ENCODE results near the gene KREMEN1. TPM values are rescaled to one million over a fixed set of nuclear protein-coding genes. Genes with fewer than 3 reads are reported as not detected.

Gene KREMEN1
- total and polyA plus RNA-seq, 4 donors = 1.2 to 22.6 (median 3.8) TPM

- TF ChIP-seq JUND (IDR thresholded peaks at IDR 0.05) (no peak), MAX (IDR thresholded peaks at IDR 0.05) (no peak), SP1 (IDR thresholded peaks at IDR 0.05) (no peak), FOXA2 (IDR thresholded peaks at IDR 0.05) (no peak), HNF4G (IDR thresholded peaks at IDR 0.05) (no peak), GABPA (IDR thresholded peaks at IDR 0.05 in 1 of 2, conservative IDR thresholded peaks at IDR 0.05 in 1 of 2) (no peak), TAF1 (conservative IDR thresholded peaks at IDR 0.05) (no peak), RAD21 (IDR thresholded peaks at IDR 0.05) (no peak), YY1 (IDR thresholded peaks at IDR 0.05) (no peak), FOXA1 (IDR thresholded peaks at IDR 0.05) (no peak)
- TF ChIP-seq, protein P1, sequence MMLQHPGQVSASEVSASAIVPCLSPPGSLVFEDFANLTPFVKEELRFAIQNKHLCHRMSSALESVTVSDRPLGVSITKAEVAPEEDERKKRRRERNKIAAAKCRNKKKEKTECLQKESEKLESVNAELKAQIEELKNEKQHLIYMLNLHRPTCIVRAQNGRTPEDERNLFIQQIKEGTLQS (IDR thresholded peaks at IDR 0.05) = no peak
- H3K36me3 ChIP-seq (ENCODE audit: control insufficient read depth in 4 of 4, insufficient read depth in 3 of 4, low read depth in 1 of 4, low read length in 3 of 4) = no peaks in the 10 kb centered on the region
- H3K27ac ChIP-seq (ENCODE audit: low read depth in 1 of 2, low read length in 2 of 2) = no peak overlapping the region
- H3K27me3 ChIP-seq (ENCODE audit: control insufficient read depth in 4 of 4, insufficient read depth in 4 of 4, low read length in 3 of 4) = no peaks in the 10 kb centered on the region
- 97% methylated on average over 2 of the region's 2 CpGs for WGBS
- no peaks in the 10 kb centered on the region for H3K9me3 ChIP-seq (ENCODE audit: control insufficient read depth in 4 of 4, low read length in 3 of 4)
- no peak for DNase-seq (ENCODE audit: low spot score)
- peaks cover 0 to 16% (median 11%) of the 10 kb centered on the region in 4 donors for H3K4me1 ChIP-seq (ENCODE audit: control insufficient read depth in 4 of 4, insufficient read depth in 4 of 4, low read length in 3 of 4)
- no peak overlapping the region for H3K9ac ChIP-seq (ENCODE audit: low read depth in 1 of 2, low read length in 2 of 2)
- H3K4me3 ChIP-seq (ENCODE audit: low read depth in 1 of 3, low read length in 3 of 3) = no peak overlapping the region
Observed at GRCh38 chr22:29087012-29087411, 14.2 kb downstream of the KREMEN1 start.

- TF ChIP-seq, protein P1 (IDR thresholded peaks at IDR 0.05) = no peak
- TF ChIP-seq MAX (IDR thresholded peaks at IDR 0.05) (no peak), RXRA (IDR thresholded peaks at IDR 0.05) (no peak), HNF4A (conservative IDR thresholded peaks at IDR 0.05) (no peak), EGR1 (IDR thresholded peaks at IDR 0.05; ENCODE audit: low read depth in 2 of 2) (no peak), YY1 (IDR thresholded peaks at IDR 0.05) (no peak), CTCF (IDR thresholded peaks at IDR 0.05; ENCODE audit: low read depth, low read length, missing input control) (no peak)
- TF ChIP-seq, protein P2, sequence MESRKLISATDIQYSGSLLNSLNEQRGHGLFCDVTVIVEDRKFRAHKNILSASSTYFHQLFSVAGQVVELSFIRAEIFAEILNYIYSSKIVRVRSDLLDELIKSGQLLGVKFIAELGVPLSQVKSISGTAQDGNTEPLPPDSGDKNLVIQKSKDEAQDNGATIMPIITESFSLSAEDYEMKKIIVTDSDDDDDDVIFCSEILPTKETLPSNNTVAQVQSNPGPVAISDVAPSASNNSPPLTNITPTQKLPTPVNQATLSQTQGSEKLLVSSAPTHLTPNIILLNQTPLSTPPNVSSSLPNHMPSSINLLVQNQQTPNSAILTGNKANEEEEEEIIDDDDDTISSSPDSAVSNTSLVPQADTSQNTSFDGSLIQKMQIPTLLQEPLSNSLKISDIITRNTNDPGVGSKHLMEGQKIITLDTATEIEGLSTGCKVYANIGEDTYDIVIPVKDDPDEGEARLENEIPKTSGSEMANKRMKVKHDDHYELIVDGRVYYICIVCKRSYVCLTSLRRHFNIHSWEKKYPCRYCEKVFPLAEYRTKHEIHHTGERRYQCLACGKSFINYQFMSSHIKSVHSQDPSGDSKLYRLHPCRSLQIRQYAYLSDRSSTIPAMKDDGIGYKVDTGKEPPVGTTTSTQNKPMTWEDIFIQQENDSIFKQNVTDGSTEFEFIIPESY (IDR thresholded peaks at IDR 0.05) = no peak
- TF ChIP-seq, protein P3, sequence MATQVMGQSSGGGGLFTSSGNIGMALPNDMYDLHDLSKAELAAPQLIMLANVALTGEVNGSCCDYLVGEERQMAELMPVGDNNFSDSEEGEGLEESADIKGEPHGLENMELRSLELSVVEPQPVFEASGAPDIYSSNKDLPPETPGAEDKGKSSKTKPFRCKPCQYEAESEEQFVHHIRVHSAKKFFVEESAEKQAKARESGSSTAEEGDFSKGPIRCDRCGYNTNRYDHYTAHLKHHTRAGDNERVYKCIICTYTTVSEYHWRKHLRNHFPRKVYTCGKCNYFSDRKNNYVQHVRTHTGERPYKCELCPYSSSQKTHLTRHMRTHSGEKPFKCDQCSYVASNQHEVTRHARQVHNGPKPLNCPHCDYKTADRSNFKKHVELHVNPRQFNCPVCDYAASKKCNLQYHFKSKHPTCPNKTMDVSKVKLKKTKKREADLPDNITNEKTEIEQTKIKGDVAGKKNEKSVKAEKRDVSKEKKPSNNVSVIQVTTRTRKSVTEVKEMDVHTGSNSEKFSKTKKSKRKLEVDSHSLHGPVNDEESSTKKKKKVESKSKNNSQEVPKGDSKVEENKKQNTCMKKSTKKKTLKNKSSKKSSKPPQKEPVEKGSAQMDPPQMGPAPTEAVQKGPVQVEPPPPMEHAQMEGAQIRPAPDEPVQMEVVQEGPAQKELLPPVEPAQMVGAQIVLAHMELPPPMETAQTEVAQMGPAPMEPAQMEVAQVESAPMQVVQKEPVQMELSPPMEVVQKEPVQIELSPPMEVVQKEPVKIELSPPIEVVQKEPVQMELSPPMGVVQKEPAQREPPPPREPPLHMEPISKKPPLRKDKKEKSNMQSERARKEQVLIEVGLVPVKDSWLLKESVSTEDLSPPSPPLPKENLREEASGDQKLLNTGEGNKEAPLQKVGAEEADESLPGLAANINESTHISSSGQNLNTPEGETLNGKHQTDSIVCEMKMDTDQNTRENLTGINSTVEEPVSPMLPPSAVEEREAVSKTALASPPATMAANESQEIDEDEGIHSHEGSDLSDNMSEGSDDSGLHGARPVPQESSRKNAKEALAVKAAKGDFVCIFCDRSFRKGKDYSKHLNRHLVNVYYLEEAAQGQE (IDR thresholded peaks at IDR 0.05) = no peak
- no peak for DNase-seq (ENCODE audit: low spot score)
- H3K9ac ChIP-seq (ENCODE audit: low read depth in 1 of 2, low read length in 2 of 2) = no peak overlapping the region
Observed at GRCh38 chr22:29088809-29089208, 16.0 kb downstream of the KREMEN1 start.

More at GRCh38 chr22:29088809-29089208, 16.0 kb downstream of the KREMEN1 start:
- H3K36me3 ChIP-seq (ENCODE audit: control insufficient read depth in 4 of 4, insufficient read depth in 3 of 4, low read depth in 1 of 4, low read length in 3 of 4) = no peaks in the 10 kb centered on the region
- no peaks in the 10 kb centered on the region for H3K27me3 ChIP-seq (ENCODE audit: control insufficient read depth in 4 of 4, insufficient read depth in 4 of 4, low read length in 3 of 4)
- 98% methylated on average over 3 of the region's 3 CpGs for WGBS
- H3K4me3 ChIP-seq (ENCODE audit: low read depth in 1 of 3, low read length in 3 of 3) = no peak overlapping the region
- H3K9me3 ChIP-seq (ENCODE audit: control insufficient read depth in 4 of 4, low read length in 3 of 4) = no peaks in the 10 kb centered on the region
- H3K4me1 ChIP-seq (ENCODE audit: control insufficient read depth in 4 of 4, insufficient read depth in 4 of 4, low read length in 3 of 4) = peaks cover 0 to 23% (median 15%) of the 10 kb centered on the region in 4 donors
- no peak overlapping the region for H3K27ac ChIP-seq (ENCODE audit: low read depth in 1 of 2, low read length in 2 of 2)

Data from liver (tissue), 9 donors.